HepG2 (cell line): Measurements from ENCODE around the gene HDAC5. TPM values are rescaled to one million over a fixed set of nuclear protein-coding genes. Genes with fewer than 3 reads are reported as not detected.
A peak's percentile ranks its signal among the peaks of the same experiment; 100 is the strongest.

Experiments
- ATAC-seq: fragments of 200-7000 bp; cut with Tn5 transposase; 3 replicates; pipeline ENCODE4 v1.9.1; 2020; ENCODE audit warnings: mild to moderate bottlenecking, moderate library complexity
- BruUV-seq: library from RNA; stranded (reverse); fragments of 400-500 nt; replicated peaks from 2 replicates; lab custom pipeline; 2021; lab: Mats Ljungman, UMichigan
- CTCF ChIA-PET: fragments of 300-600 bp; formaldehyde crosslinking; extraction: SDS; loops from one replicate; lab custom pipeline; 2021; ENCODE audit warnings: low total read pairs, inconsistent platforms, low intra/inter-chr PET ratio; lab: Yijun Ruan, JAX
- POLR2A ChIA-PET: fragments of 350-600 bp; sonication (Branson Sonifier 250); formaldehyde crosslinking; loops from one replicate; lab custom pipeline; 2020; ENCODE audit warnings: antibody characterized with exemption, inconsistent platforms; lab: Yijun Ruan, JAX
- DNase-seq: peaks from one replicate; pipeline ENCODE4 v3.0.0-alpha.2; 2015; ENCODE audit warnings: low spot score
- FAIRE-seq: peaks from 3 replicates; lab custom pipeline; 2011; peaks lifted over from hg19 to GRCh38; lab: Jason Lieb, UNC
- H2AFZ ChIP-seq: one replicate; pipeline ENCODE4 v1.6.1; 2011; ENCODE audit warnings: low read length, inconsistent platforms
- H3K27ac ChIP-seq: fragments of 300-600 bp; 3 replicates; pipeline ENCODE4 v1.8.0; 2011; ENCODE audit warnings: mixed run types, mild to moderate bottlenecking, mixed read lengths, low read length, inconsistent platforms; ENCODE audit not compliant: insufficient read depth; ENCODE audit errors: extremely low read length
- H3K27me3 ChIP-seq, 2 experiments: fragments of 200-600 bp in 1 of 2; 2 replicates in 1 of 2; 3 replicates in 1 of 2; pipeline versions ENCODE4 v1.6.0 to v1.8.0; 2011; ENCODE audit warnings: low read length in 2 of 2, mild to moderate bottlenecking in 2 of 2, moderate library complexity in 2 of 2, inconsistent platforms in 1 of 2; ENCODE audit not compliant: insufficient read depth in 2 of 2, control insufficient read depth in 1 of 2
- H3K36me3 ChIP-seq, 2 experiments: fragments of 200-600 bp in 1 of 2; replicated peaks in 1 of 2; 2 replicates in 1 of 2; 3 replicates in 1 of 2; pipeline versions ENCODE4 v1.5.1 to v1.8.0; 2011; ENCODE audit warnings: low read length in 2 of 2, inconsistent platforms in 1 of 2; ENCODE audit not compliant: insufficient read depth in 2 of 2, control insufficient read depth in 1 of 2
- H3K4me1 ChIP-seq: 2 replicates; pipeline ENCODE4 v1.5.1; 2012; ENCODE audit warnings: low read length, inconsistent platforms; ENCODE audit not compliant: insufficient read depth
- H3K4me2 ChIP-seq: 2 replicates; pipeline ENCODE4 v1.6.0; 2011; ENCODE audit warnings: low read depth, low read length, inconsistent platforms
- H3K4me3 ChIP-seq, 3 experiments: fragments of 200-600 bp in 1 of 3; sonication (generic), shearing (Covaris generic) in 1 of 3; replicated peaks in 1 of 3; 2 replicates each; pipeline ENCODE4 v1.5.1; 2011 to 2016; ENCODE audit warnings: low read length in 3 of 3, inconsistent platforms in 2 of 3, low read depth in 2 of 3, mild to moderate bottlenecking in 2 of 3, control low read depth in 1 of 3, mixed read lengths in 1 of 3; ENCODE audit not compliant: insufficient read depth in 1 of 3
- H3K79me2 ChIP-seq: one replicate; pipeline ENCODE4 v1.6.1; 2011; ENCODE audit warnings: low read length, inconsistent platforms; ENCODE audit not compliant: insufficient read depth
- H3K9ac ChIP-seq: 2 replicates; pipeline ENCODE4 v1.6.0; 2011; ENCODE audit warnings: mild to moderate bottlenecking, low read depth, low read length, inconsistent platforms; ENCODE audit not compliant: insufficient read depth
- H3K9me3 ChIP-seq: 2 replicates; pipeline ENCODE4 v1.5.1; 2012; ENCODE audit warnings: mild to moderate bottlenecking, low read length
- H4K20me1 ChIP-seq: 2 replicates; pipeline ENCODE4 v1.6.0; 2011; ENCODE audit warnings: inconsistent platforms, mild to moderate bottlenecking, low read length, moderate library complexity; ENCODE audit not compliant: insufficient read depth
- DPF2 ChIP-seq: sonication (generic); formaldehyde crosslinking; IDR thresholded peaks from 2 replicates; pipeline ENCODE4 v1.4.0; 2020; ENCODE audit warnings: mild to moderate bottlenecking, low read depth, missing genetic modification reagents, borderline replicate concordance
- FOXP4 ChIP-seq: sonication (generic); formaldehyde crosslinking; IDR thresholded peaks from 2 replicates; pipeline ENCODE4 v1.4.0; 2020; ENCODE audit warnings: missing genetic modification reagents
- HDAC1 ChIP-seq: sonication (generic); formaldehyde crosslinking; IDR thresholded peaks from 2 replicates; pipeline ENCODE4 v1.5.1; 2020; ENCODE audit warnings: mild to moderate bottlenecking, missing genetic modification reagents
- HNRNPK ChIP-seq: fragments of 200-400 bp; formaldehyde crosslinking; IDR thresholded peaks from 2 replicates; pipeline ENCODE4 v1.6.1; 2018; ENCODE audit warnings: low read length, low read depth, moderate library complexity, mild to moderate bottlenecking; ENCODE audit not compliant: poor library complexity, severe bottlenecking
- MATR3 ChIP-seq: sonication (generic); formaldehyde crosslinking; IDR thresholded peaks from 2 replicates; pipeline ENCODE4 v1.4.0; 2020; ENCODE audit warnings: missing genetic modification reagents
- MTERF4 ChIP-seq: sonication (generic); formaldehyde crosslinking; IDR thresholded peaks from 2 replicates; pipeline ENCODE4 v1.8.0; 2023; ENCODE audit warnings: mild to moderate bottlenecking, missing genetic modification reagents
- SKI ChIP-seq: fragments of 450-650 bp; IDR thresholded peaks from one replicate; pipeline ENCODE4 v1.6.1; 2018; ENCODE audit warnings: mild to moderate bottlenecking; ENCODE audit not compliant: partially characterized antibody
- THAP9 ChIP-seq: sonication (generic); formaldehyde crosslinking; IDR thresholded peaks from 2 replicates; pipeline ENCODE4; 2020; ENCODE audit warnings: missing genetic modification reagents, mild to moderate bottlenecking, borderline replicate concordance
- ZNF296 ChIP-seq: sonication (generic); formaldehyde crosslinking; conservative IDR thresholded peaks from 2 replicates; pipeline ENCODE4 v1.5.0; 2020; ENCODE audit warnings: mild to moderate bottlenecking, missing genetic modification reagents
- ZNF761 ChIP-seq: sonication (generic); formaldehyde crosslinking; conservative IDR thresholded peaks from 2 replicates; pipeline ENCODE4 v1.4.0; 2020; ENCODE audit warnings: mild to moderate bottlenecking, missing genetic modification reagents
- ZNF891 ChIP-seq: sonication (generic); formaldehyde crosslinking; IDR thresholded peaks from 2 replicates; pipeline ENCODE4 v1.5.0; 2020; ENCODE audit warnings: mild to moderate bottlenecking, missing genetic modification reagents
- WGBS: methylation state at CpG from one replicate; pipeline ENCODE4 v1.1.6; 2017; ENCODE audit warnings: low lambda C conversion rate; 5-methylcytosine and 5-hydroxymethylcytosine counted together
- in situ Hi-C: cut with HindIII; loops from 2 replicates; pipeline ENCODE4 v1.10.0; 2017; ENCODE audit warnings: low pct_unique_long_range_greater_than_20kb; ENCODE audit not compliant: extremely low pct_ligation_motif_present
- intact Hi-C: fragments of 100-400 bp; cut with micrococcal nuclease; formaldehyde crosslinking; loops from one replicate; pipeline ENCODE4 v1.10.0; 2022; ENCODE audit not compliant: unreplicated experiment
- polyA plus RNA-seq, 8 experiments: library from polyadenylated mRNA; depleted of rRNA in 3 of 8; stranded (reverse) in 7 of 8; unstranded in 1 of 8; fragments of >200 nt; fragmentation: Illumina TruSeq in 4 of 8; extraction: Trizol in 4 of 8; gene quantifications; 2 replicates each; pipeline versions ENCODE4 v1.2.1 to v1.2.3, GENCODE V29; 2011 to 2016; ENCODE audit warnings: low read depth in 4 of 8, missing spikeins in 1 of 8, mixed read lengths in 1 of 8; ENCODE audit not compliant: insufficient read depth in 1 of 8
- total RNA-seq, 5 experiments: library from RNA; depleted of rRNA; stranded (reverse); fragments of >200 nt; fragmentation: Illumina TruSeq; extraction: Trizol; gene quantifications; 2 replicates each; pipeline ENCODE4 v1.2.3, GENCODE V29; 2016; ENCODE audit warnings: low read depth in 1 of 5
- TF ChIP-seq, protein P1 (sequence below): sonication (generic); formaldehyde crosslinking; IDR thresholded peaks from 2 replicates; pipeline ENCODE4 v1.5.0; 2020; ENCODE audit warnings: mild to moderate bottlenecking, missing genetic modification reagents

The HDAC5 gene
- total and polyA plus RNA-seq, 2 of the 13 experiments (the other 11 are each of a cell fraction or from before 2014, with no cell fraction given), result 46.4 to 85.4 TPM

GRCh38 chr17:44066204-44066930 is 57.1 kb downstream of the HDAC5 start, which contains the start of gene LSM12 (continued):
- TF ChIP-seq HNRNPK (peak; percentile 64), THAP9 (CRISPR knock-in tag) (no peak), ZNF761 (CRISPR knock-in tag) (peak; percentile 87), MTERF4 (CRISPR knock-in tag) (no peak)

DNA sequence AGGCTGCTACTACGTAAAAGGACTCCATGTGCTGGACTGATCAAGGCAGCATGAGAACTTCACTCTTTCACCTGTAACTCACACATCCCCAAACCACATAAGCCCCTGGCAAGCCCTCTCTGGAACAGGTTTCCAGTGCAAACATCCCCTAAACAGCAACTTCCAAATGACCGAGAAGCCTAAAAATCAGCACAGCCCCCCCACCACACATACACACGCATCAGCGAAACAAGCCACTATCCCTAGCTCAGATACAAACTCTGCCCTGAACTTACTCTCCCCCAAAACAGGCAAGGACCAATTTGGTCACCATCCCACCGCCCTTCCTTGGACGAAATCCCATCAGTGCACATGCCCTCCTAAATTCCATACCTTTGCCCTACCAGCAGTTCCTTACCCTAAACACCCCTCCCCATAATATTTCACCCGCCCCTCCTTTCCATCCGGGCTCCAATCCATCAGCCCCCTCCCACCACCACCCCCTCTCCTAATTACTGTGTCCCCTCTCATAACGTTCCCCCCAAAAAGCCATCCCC is 57.7 kb downstream of the HDAC5 start:
- CTCF ChIA-PET, result no interaction called here
- ATAC-seq (no peak), FAIRE-seq (no peak), DNase-seq (no peak)
- Histone ChIP-seq H3K27me3 (peaks cover 0 to 3% of the 10 kb centered on the region in 2 experiments; a peak in 1 of 5 replicates), H2AFZ (no peak overlapping the region), H3K36me3 (peaks cover 5 to 32% of the 10 kb centered on the region in 2 experiments; a peak in 4 of 5 replicates), H3K79me2 (peaks cover 51% of the 10 kb centered on the region), H3K9ac (peak overlapping the region; percentile 96), H3K27ac (peak overlapping the region; percentile 94), H3K9me3 (no peaks in the 10 kb centered on the region), H4K20me1 (no peaks in the 10 kb centered on the region; the same call in 1 of the 2 replicates), H3K4me1 (peaks cover 61% of the 10 kb centered on the region), H3K4me3 (peak overlapping the region; percentile 75 to 100 (median 90)), H3K4me2 (peak overlapping the region; percentile 99)
- WGBS, result 4% methylated on average over 9 of the region's 9 CpGs
- no TSS peak for BruUV-seq
- in situ Hi-C loops (no loop called here), intact Hi-C loops (no loop called here)
- POLR2A ChIA-PET, result interaction anchor here (0.6 to 3.1 kb wide), 25 partner anchors 9 to 156 kb away, joined by 3 to 31 read pairs (median 7); partner anchors contain the start of genes HDAC5, NAGS, TMEM101 and TMUB2
- TF ChIP-seq ZNF296 (CRISPR knock-in tag) (no peak), ZNF891 (CRISPR knock-in tag) (no peak), MATR3 (no peak), FOXP4 (CRISPR knock-in tag) (no peak), SKI (no peak), HDAC1 (CRISPR knock-in tag) (peak; percentile 32; the same call in 1 of the 2 replicates), DPF2 (no peak)
- TF ChIP-seq, protein P1, sequence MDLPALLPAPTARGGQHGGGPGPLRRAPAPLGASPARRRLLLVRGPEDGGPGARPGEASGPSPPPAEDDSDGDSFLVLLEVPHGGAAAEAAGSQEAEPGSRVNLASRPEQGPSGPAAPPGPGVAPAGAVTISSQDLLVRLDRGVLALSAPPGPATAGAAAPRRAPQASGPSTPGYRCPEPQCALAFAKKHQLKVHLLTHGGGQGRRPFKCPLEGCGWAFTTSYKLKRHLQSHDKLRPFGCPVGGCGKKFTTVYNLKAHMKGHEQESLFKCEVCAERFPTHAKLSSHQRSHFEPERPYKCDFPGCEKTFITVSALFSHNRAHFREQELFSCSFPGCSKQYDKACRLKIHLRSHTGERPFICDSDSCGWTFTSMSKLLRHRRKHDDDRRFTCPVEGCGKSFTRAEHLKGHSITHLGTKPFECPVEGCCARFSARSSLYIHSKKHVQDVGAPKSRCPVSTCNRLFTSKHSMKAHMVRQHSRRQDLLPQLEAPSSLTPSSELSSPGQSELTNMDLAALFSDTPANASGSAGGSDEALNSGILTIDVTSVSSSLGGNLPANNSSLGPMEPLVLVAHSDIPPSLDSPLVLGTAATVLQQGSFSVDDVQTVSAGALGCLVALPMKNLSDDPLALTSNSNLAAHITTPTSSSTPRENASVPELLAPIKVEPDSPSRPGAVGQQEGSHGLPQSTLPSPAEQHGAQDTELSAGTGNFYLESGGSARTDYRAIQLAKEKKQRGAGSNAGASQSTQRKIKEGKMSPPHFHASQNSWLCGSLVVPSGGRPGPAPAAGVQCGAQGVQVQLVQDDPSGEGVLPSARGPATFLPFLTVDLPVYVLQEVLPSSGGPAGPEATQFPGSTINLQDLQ (CRISPR knock-in tag), result no peak
